Fibroblast of lung (primary cell): ENCODE measurements around the gene KLHL2. TPM values are rescaled to one million over a fixed set of nuclear protein-coding genes. Genes with fewer than 3 reads are reported as not detected.

Experiments used
- DNase-seq, 2 donors: peaks; one replicate each; pipeline versions ENCODE4 v3.0.0 to v3.0.0-alpha.2; 2010; ENCODE audit warnings: low read depth in 2 of 2
- H2AFZ ChIP-seq: 2 replicates; pipeline ENCODE4 v1.5.1; 2012; ENCODE audit warnings: low read length, control low read depth, inconsistent platforms
- H3K27ac ChIP-seq: 2 replicates; pipeline ENCODE4 v1.5.1; 2011; ENCODE audit warnings: low read length, control low read depth; ENCODE audit not compliant: insufficient read depth
- H3K27me3 ChIP-seq: 2 replicates; pipeline ENCODE4 v1.5.1; 2011; ENCODE audit warnings: mild to moderate bottlenecking, low read length; ENCODE audit not compliant: control insufficient read depth, insufficient read depth
- H3K36me3 ChIP-seq: 2 replicates; pipeline ENCODE4 v1.5.1; 2011; ENCODE audit warnings: low read length; ENCODE audit not compliant: control insufficient read depth, insufficient read depth
- H3K4me1 ChIP-seq: 2 replicates; pipeline ENCODE4 v1.5.1; 2011; ENCODE audit warnings: low read length; ENCODE audit not compliant: control insufficient read depth, insufficient read depth; ENCODE audit errors: extremely low read depth
- H3K4me2 ChIP-seq: 2 replicates; pipeline ENCODE4 v1.5.1; 2011; ENCODE audit warnings: low read length, control low read depth; ENCODE audit not compliant: insufficient read depth; ENCODE audit errors: extremely low read depth
- H3K4me3 ChIP-seq, 4 experiments: fragments of 200-600 bp in 1 of 4; sonication (generic) in 1 of 4; replicated peaks in 1 of 4; 2 replicates each; pipeline ENCODE4 v1.5.1; 2011 to 2016; ENCODE audit warnings: low read length in 4 of 4, low read depth in 3 of 4, mild to moderate bottlenecking in 3 of 4, control low read depth in 2 of 4, inconsistent platforms in 1 of 4, mixed read lengths in 1 of 4; ENCODE audit not compliant: insufficient read depth in 1 of 4; ENCODE audit errors: control extremely low read depth in 1 of 4
- H3K79me2 ChIP-seq: 2 replicates; pipeline ENCODE4 v1.5.1; 2012; ENCODE audit warnings: mild to moderate bottlenecking, low read length, inconsistent platforms; ENCODE audit not compliant: control insufficient read depth, insufficient read depth
- H3K9ac ChIP-seq: 2 replicates; pipeline ENCODE4 v1.5.1; 2011; ENCODE audit warnings: mild to moderate bottlenecking, low read length, control low read depth; ENCODE audit not compliant: insufficient read depth
- H3K9me3 ChIP-seq: 2 replicates; pipeline ENCODE4 v1.5.1; 2012; ENCODE audit warnings: low read depth, low read length; ENCODE audit not compliant: control insufficient read depth, insufficient read depth
- H4K20me1 ChIP-seq: 2 replicates; pipeline ENCODE4 v1.5.1; 2011; ENCODE audit warnings: low read length; ENCODE audit not compliant: control insufficient read depth, insufficient read depth; ENCODE audit errors: extremely low read depth
- EZH2 ChIP-seq: IDR thresholded peaks from 2 replicates; pipeline ENCODE4 v1.5.1; 2012; ENCODE audit warnings: low read length, control low read depth, mild to moderate bottlenecking; ENCODE audit errors: missing control alignments
- polyA plus RNA-seq, 2 donors: library from polyadenylated mRNA; depleted of rRNA in 1 of 2; stranded (reverse) in 1 of 2; unstranded in 1 of 2; fragments of >200 nt; gene quantifications; 2 replicates each; pipeline ENCODE4 v1.2.1, GENCODE V29; 2011 to 2012; ENCODE audit warnings: missing spikeins in 1 of 2
- total RNA-seq: library from RNA; depleted of rRNA; stranded (reverse); fragments of >200 nt; gene quantifications from 2 replicates; pipeline ENCODE4 v1.2.1, GENCODE V29; 2014
- TF ChIP-seq, protein P1 (sequence below), 2 donors: IDR thresholded peaks in 1 of 2; conservative IDR thresholded peaks in 1 of 2; 1 replicate in 1 of 2; 2 replicates in 1 of 2; pipeline ENCODE4 v1.5.1; 2011 to 2012; ENCODE audit warnings: low read length in 2 of 2, control low read depth in 1 of 2, inconsistent platforms in 1 of 2, low read depth in 1 of 2, mild to moderate bottlenecking in 1 of 2

Gene KLHL2
- total and polyA plus RNA-seq, 2 donors (not counting 1 experiment from before 2014, with no cell fraction given), result 14.5 to 26.1 TPM

GRCh38 chr4:165289423-165289785, 82.0 kb downstream of the KLHL2 start:
- DNase-seq, result no peak
- Histone ChIP-seq H3K4me1 (no peaks in the 10 kb centered on the region), H3K4me2 (no peak overlapping the region), H3K9me3 (no peaks in the 10 kb centered on the region), H3K9ac (no peak overlapping the region), H3K36me3 (no peaks in the 10 kb centered on the region), H3K27ac (no peak overlapping the region), H3K79me2 (no peaks in the 10 kb centered on the region), H2AFZ (no peak overlapping the region), H3K4me3 (no peak overlapping the region), H3K27me3 (no peaks in the 10 kb centered on the region), H4K20me1 (no peaks in the 10 kb centered on the region)
- TF ChIP-seq EZH2, result no peak
- TF ChIP-seq, protein P1, sequence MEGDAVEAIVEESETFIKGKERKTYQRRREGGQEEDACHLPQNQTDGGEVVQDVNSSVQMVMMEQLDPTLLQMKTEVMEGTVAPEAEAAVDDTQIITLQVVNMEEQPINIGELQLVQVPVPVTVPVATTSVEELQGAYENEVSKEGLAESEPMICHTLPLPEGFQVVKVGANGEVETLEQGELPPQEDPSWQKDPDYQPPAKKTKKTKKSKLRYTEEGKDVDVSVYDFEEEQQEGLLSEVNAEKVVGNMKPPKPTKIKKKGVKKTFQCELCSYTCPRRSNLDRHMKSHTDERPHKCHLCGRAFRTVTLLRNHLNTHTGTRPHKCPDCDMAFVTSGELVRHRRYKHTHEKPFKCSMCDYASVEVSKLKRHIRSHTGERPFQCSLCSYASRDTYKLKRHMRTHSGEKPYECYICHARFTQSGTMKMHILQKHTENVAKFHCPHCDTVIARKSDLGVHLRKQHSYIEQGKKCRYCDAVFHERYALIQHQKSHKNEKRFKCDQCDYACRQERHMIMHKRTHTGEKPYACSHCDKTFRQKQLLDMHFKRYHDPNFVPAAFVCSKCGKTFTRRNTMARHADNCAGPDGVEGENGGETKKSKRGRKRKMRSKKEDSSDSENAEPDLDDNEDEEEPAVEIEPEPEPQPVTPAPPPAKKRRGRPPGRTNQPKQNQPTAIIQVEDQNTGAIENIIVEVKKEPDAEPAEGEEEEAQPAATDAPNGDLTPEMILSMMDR (conservative IDR thresholded peaks at IDR 0.05 in 1 of 2, IDR thresholded peaks at IDR 0.05 in 1 of 2; ENCODE audit: low read depth in 1 of 2, low read length in 2 of 2), result no peak

GRCh38 chr4:165293061-165293460, 85.7 kb downstream of the KLHL2 start:
- H3K79me2 ChIP-seq, result no peaks in the 10 kb centered on the region

DNA sequence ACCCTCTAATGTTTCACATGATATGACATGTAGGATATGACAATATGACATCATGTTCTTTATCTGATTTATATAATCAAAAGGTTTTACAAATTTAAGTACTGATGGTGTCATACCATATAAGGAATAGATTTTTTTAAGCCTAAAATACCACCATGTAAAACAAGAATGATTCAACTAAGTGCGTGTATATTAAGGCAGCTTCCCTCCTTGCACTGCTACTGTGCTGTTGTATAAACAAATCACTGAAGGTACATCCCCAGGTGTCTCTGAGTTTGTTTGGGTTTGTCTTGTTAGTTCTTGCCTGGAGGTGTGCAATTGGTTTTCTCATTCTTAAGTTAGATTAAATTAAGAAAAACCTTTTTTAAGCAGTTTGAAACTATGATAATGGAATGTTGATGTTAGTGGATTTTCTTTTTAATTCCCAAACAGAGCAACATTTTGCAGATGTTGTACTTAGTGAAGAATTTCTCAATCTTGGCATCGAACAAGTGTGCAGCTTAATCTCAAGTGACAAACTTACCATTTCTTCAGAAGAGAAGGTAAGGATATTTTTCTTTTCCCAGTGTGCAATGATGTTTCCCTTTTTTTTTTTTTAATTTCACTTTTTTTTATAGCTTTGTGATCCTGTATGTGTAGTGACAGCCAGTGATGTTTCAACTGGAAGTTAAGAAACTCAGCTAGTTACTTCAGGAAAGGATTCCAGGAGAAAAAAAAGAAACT, 86.7 kb downstream of the KLHL2 start:
- H3K4me2 ChIP-seq, result no peak overlapping the region
- H3K4me3 ChIP-seq, result no peak overlapping the region
- H3K27me3 ChIP-seq, result no peaks in the 10 kb centered on the region
- H2AFZ ChIP-seq, result no peak overlapping the region
- no peaks in the 10 kb centered on the region for H3K9me3 ChIP-seq
- no peak for DNase-seq
- TF ChIP-seq, protein P1 (conservative IDR thresholded peaks at IDR 0.05 in 1 of 2, IDR thresholded peaks at IDR 0.05 in 1 of 2; ENCODE audit: low read depth in 1 of 2, low read length in 2 of 2), result no peak
- no peaks in the 10 kb centered on the region for H3K4me1 ChIP-seq
- no peak overlapping the region for H3K27ac ChIP-seq
- no peaks in the 10 kb centered on the region for H3K36me3 ChIP-seq
- H4K20me1 ChIP-seq, result no peaks in the 10 kb centered on the region
- no peaks in the 10 kb centered on the region for H3K79me2 ChIP-seq
- H3K9ac ChIP-seq, result no peak overlapping the region

More at GRCh38 chr4:165293061-165293460, 85.7 kb downstream of the KLHL2 start:
- H3K9me3 ChIP-seq, result no peaks in the 10 kb centered on the region
- TF ChIP-seq EZH2, result no peak
- TF ChIP-seq, protein P1 (conservative IDR thresholded peaks at IDR 0.05 in 1 of 2, IDR thresholded peaks at IDR 0.05 in 1 of 2; ENCODE audit: low read depth in 1 of 2, low read length in 2 of 2), result no peak
- no peaks in the 10 kb centered on the region for H4K20me1 ChIP-seq
- no peak for DNase-seq
- no peak overlapping the region for H3K4me2 ChIP-seq
- no peaks in the 10 kb centered on the region for H3K36me3 ChIP-seq
- H2AFZ ChIP-seq, result no peak overlapping the region
- no peak overlapping the region for H3K9ac ChIP-seq
- H3K27me3 ChIP-seq, result no peaks in the 10 kb centered on the region
- no peak overlapping the region for H3K4me3 ChIP-seq
- no peak overlapping the region for H3K27ac ChIP-seq
- H3K4me1 ChIP-seq, result no peaks in the 10 kb centered on the region
